T-helper 22 cell (primary cell): ENCODE data around the gene CRIP1.

Experiments
- DNase-seq: peaks from one replicate; pipeline ENCODE4 v3.0.0-alpha.2; 2020; ENCODE audit warnings: low read depth

CRIP1 gene

GRCh38 chr14:105507247-105507646, 20.6 kb downstream of the CRIP1 start:
- DNase-seq = no peak

- no peak for DNase-seq
These were observed 21.4 kb downstream of the CRIP1 start for GRCh38 chr14:105508069-105508468.

GRCh38 chr14:105508601-105509000, 21.9 kb downstream of the CRIP1 start:
- no peak for DNase-seq

GRCh38 chr14:105517096-105517495, 30.4 kb downstream of the CRIP1 start:
- no peak for DNase-seq

- DNase-seq = no peak
These were observed 33.4 kb downstream of the CRIP1 start for GRCh38 chr14:105519946-105520698.

- DNase-seq = no peak
These were observed 38.6 kb downstream of the CRIP1 start for GRCh38 chr14:105525326-105525725.

- DNase-seq = peak; percentile 28
These were observed 39.4 kb downstream of the CRIP1 start, which contains the start of gene TMEM121 for GRCh38 chr14:105525861-105526775. Gene TMEM121 (plus strand): TSS chr14:105526583. CDS start chr14:105528835, 2,252 bp downstream.

- DNase-seq = no peak
These were observed 40.2 kb downstream of the CRIP1 start for GRCh38 chr14:105526776-105527380.

- no peak for DNase-seq
These were observed 40.7 kb downstream of the CRIP1 start for GRCh38 chr14:105527381-105527825.

GRCh38 chr14:105527826-105528585, 41.3 kb downstream of the CRIP1 start:
- DNase-seq = peak; percentile 53

GRCh38 chr14:105528586-105529318, 42.1 kb downstream of the CRIP1 start:
- DNase-seq = no peak

- no peak for DNase-seq
These were observed 42.6 kb downstream of the CRIP1 start for GRCh38 chr14:105529319-105529568.

GRCh38 chr14:105529569-105530284, 43.0 kb downstream of the CRIP1 start:
- no peak for DNase-seq

- DNase-seq = no peak
These were observed 43.8 kb downstream of the CRIP1 start for GRCh38 chr14:105530285-105531087.

- no peak for DNase-seq
These were observed 44.6 kb downstream of the CRIP1 start for GRCh38 chr14:105531088-105531893.

GRCh38 chr14:105531894-105532623, 45.4 kb downstream of the CRIP1 start:
- no peak for DNase-seq

- DNase-seq = no peak
These were observed 46.1 kb downstream of the CRIP1 start for GRCh38 chr14:105532735-105533141.

- DNase-seq = no peak
These were observed 46.7 kb downstream of the CRIP1 start for GRCh38 chr14:105533391-105533790.
